T-helper 2 cell treated with Interferon-gamma antibody and Interleukin-4, amounts not matched to agents 5 μg/mL and 100 μg/mL, for 36 hours (primary cell): ENCODE results near the gene AOPEP.

ENCODE experiments used
- DNase-seq: peaks from one replicate; pipeline ENCODE4 v3.0.0; 2021; ENCODE audit warnings: low spot score
- H3K27ac Mint-ChIP-seq: one replicate; pipeline ENCODE4 v1.8.0; 2021; ENCODE audit warnings: mild to moderate bottlenecking, mixed read lengths
- H3K27me3 Mint-ChIP-seq: one replicate; pipeline ENCODE4 v1.8.0; 2021; ENCODE audit warnings: low read depth, mixed read lengths
- H3K36me3 Mint-ChIP-seq: one replicate; pipeline ENCODE4 v1.8.0; 2021; ENCODE audit warnings: low read depth, mixed read lengths
- H3K4me1 Mint-ChIP-seq: one replicate; pipeline ENCODE4 v1.8.0; 2021; ENCODE audit warnings: low read depth, mixed read lengths
- H3K4me3 Mint-ChIP-seq: one replicate; pipeline ENCODE4 v1.8.0; 2022; ENCODE audit warnings: mild to moderate bottlenecking, moderate library complexity, mixed read lengths
- H3K9me3 Mint-ChIP-seq: one replicate; pipeline ENCODE4 v1.8.0; 2021; ENCODE audit warnings: mixed read lengths

AOPEP gene

GRCh38 chr9:94800424-94801117 lies 74.1 kb downstream of the AOPEP start:
- Mint-ChIP-seq H3K9me3 (no peaks in the 10 kb centered on the region), H3K27ac (no peak overlapping the region), H3K4me3 (no peak overlapping the region), H3K36me3 (peaks cover 4% of the 10 kb centered on the region), H3K4me1 (peaks cover 18% of the 10 kb centered on the region), H3K27me3 (no peaks in the 10 kb centered on the region)
- no peak for DNase-seq

- Mint-ChIP-seq H3K27me3 (peaks cover 3% of the 10 kb centered on the region), H3K36me3 (peaks cover 4% of the 10 kb centered on the region), H3K4me3 (no peak overlapping the region), H3K4me1 (peaks cover 18% of the 10 kb centered on the region), H3K27ac (no peak overlapping the region), H3K9me3 (no peaks in the 10 kb centered on the region)
- DNase-seq = no peak
Observed at GRCh38 chr9:94801234-94801633, 74.7 kb downstream of the AOPEP start.

GRCh38 chr9:94801681-94802080 lies 75.2 kb downstream of the AOPEP start:
- Mint-ChIP-seq H3K4me3 (no peak overlapping the region), H3K27me3 (peaks cover 3% of the 10 kb centered on the region), H3K36me3 (peaks cover 4% of the 10 kb centered on the region), H3K4me1 (peaks cover 18% of the 10 kb centered on the region), H3K27ac (no peak overlapping the region), H3K9me3 (no peaks in the 10 kb centered on the region)
- no peak for DNase-seq

- Mint-ChIP-seq H3K4me3 (no peak overlapping the region), H3K9me3 (no peaks in the 10 kb centered on the region), H3K36me3 (peaks cover 4% of the 10 kb centered on the region), H3K27ac (no peak overlapping the region), H3K27me3 (peaks cover 3% of the 10 kb centered on the region), H3K4me1 (peaks cover 18% of the 10 kb centered on the region)
- DNase-seq = no peak
Observed at GRCh38 chr9:94802251-94802650, 75.8 kb downstream of the AOPEP start.

GRCh38 chr9:94802793-94803192 lies 76.3 kb downstream of the AOPEP start:
- H3K9me3 Mint-ChIP-seq = no peaks in the 10 kb centered on the region
- H3K4me3 Mint-ChIP-seq = no peak overlapping the region
- H3K27ac Mint-ChIP-seq = no peak overlapping the region
- H3K27me3 Mint-ChIP-seq = peaks cover 3% of the 10 kb centered on the region
- peaks cover 18% of the 10 kb centered on the region for H3K4me1 Mint-ChIP-seq
- DNase-seq = peak; percentile 23
- H3K36me3 Mint-ChIP-seq = peaks cover 8% of the 10 kb centered on the region

GRCh38 chr9:94804316-94804715 lies 77.8 kb downstream of the AOPEP start:
- Mint-ChIP-seq H3K9me3 (no peaks in the 10 kb centered on the region), H3K27ac (no peak overlapping the region), H3K4me1 (peaks cover 18% of the 10 kb centered on the region), H3K4me3 (no peak overlapping the region), H3K36me3 (peaks cover 8% of the 10 kb centered on the region), H3K27me3 (peaks cover 3% of the 10 kb centered on the region)
- DNase-seq = no peak

GRCh38 chr9:94805051-94805489 lies 78.6 kb downstream of the AOPEP start:
- H3K36me3 Mint-ChIP-seq = peaks cover 8% of the 10 kb centered on the region
- H3K4me1 Mint-ChIP-seq = peaks cover 18% of the 10 kb centered on the region
- no peak for DNase-seq
- no peak overlapping the region for H3K4me3 Mint-ChIP-seq
- peaks cover 3% of the 10 kb centered on the region for H3K27me3 Mint-ChIP-seq
- H3K9me3 Mint-ChIP-seq = no peaks in the 10 kb centered on the region
- no peak overlapping the region for H3K27ac Mint-ChIP-seq

- peaks cover 3% of the 10 kb centered on the region for H3K27me3 Mint-ChIP-seq
- H3K36me3 Mint-ChIP-seq = peaks cover 6% of the 10 kb centered on the region
- peaks cover 18% of the 10 kb centered on the region for H3K4me1 Mint-ChIP-seq
- H3K4me3 Mint-ChIP-seq = no peak overlapping the region
- H3K27ac Mint-ChIP-seq = no peak overlapping the region
- DNase-seq = no peak
- no peaks in the 10 kb centered on the region for H3K9me3 Mint-ChIP-seq
Observed at GRCh38 chr9:94805585-94805984, 79.1 kb downstream of the AOPEP start.

GRCh38 chr9:94806307-94806893 lies 79.9 kb downstream of the AOPEP start:
- Mint-ChIP-seq H3K27ac (no peak overlapping the region), H3K4me1 (peaks cover 18% of the 10 kb centered on the region), H3K27me3 (peaks cover 3% of the 10 kb centered on the region), H3K36me3 (peaks cover 6% of the 10 kb centered on the region), H3K9me3 (no peaks in the 10 kb centered on the region), H3K4me3 (no peak overlapping the region)
- DNase-seq = no peak

- no peak overlapping the region for H3K27ac Mint-ChIP-seq
- H3K9me3 Mint-ChIP-seq = no peaks in the 10 kb centered on the region
- H3K36me3 Mint-ChIP-seq = peaks cover 4% of the 10 kb centered on the region
- no peak for DNase-seq
- H3K4me3 Mint-ChIP-seq = no peak overlapping the region
- peaks cover 13% of the 10 kb centered on the region for H3K4me1 Mint-ChIP-seq
- H3K27me3 Mint-ChIP-seq = peaks cover 3% of the 10 kb centered on the region
Observed at GRCh38 chr9:94807556-94807955, 81.1 kb downstream of the AOPEP start.

- no peaks in the 10 kb centered on the region for H3K9me3 Mint-ChIP-seq
- H3K27me3 Mint-ChIP-seq = peaks cover 3% of the 10 kb centered on the region
- peaks cover 4% of the 10 kb centered on the region for H3K36me3 Mint-ChIP-seq
- no peak overlapping the region for H3K4me3 Mint-ChIP-seq
- DNase-seq = no peak
- H3K4me1 Mint-ChIP-seq = no peaks in the 10 kb centered on the region
- no peak overlapping the region for H3K27ac Mint-ChIP-seq
Observed at GRCh38 chr9:94808926-94809700, 82.6 kb downstream of the AOPEP start.

GRCh38 chr9:94809778-94810177 lies 83.3 kb downstream of the AOPEP start:
- no peaks in the 10 kb centered on the region for H3K9me3 Mint-ChIP-seq

GRCh38 chr9:94811074-94811473 lies 84.6 kb downstream of the AOPEP start:
- H3K27me3 Mint-ChIP-seq = peaks cover 2% of the 10 kb centered on the region
- no peak overlapping the region for H3K27ac Mint-ChIP-seq
- no peaks in the 10 kb centered on the region for H3K9me3 Mint-ChIP-seq
- H3K4me1 Mint-ChIP-seq = no peaks in the 10 kb centered on the region
- H3K4me3 Mint-ChIP-seq = no peak overlapping the region
- H3K36me3 Mint-ChIP-seq = peaks cover 4% of the 10 kb centered on the region
- no peak for DNase-seq

More at GRCh38 chr9:94809778-94810177, 83.3 kb downstream of the AOPEP start:
- Mint-ChIP-seq H3K27me3 (peaks cover 3% of the 10 kb centered on the region), H3K36me3 (peaks cover 4% of the 10 kb centered on the region), H3K4me3 (no peak overlapping the region), H3K4me1 (no peaks in the 10 kb centered on the region), H3K27ac (no peak overlapping the region)
- no peak for DNase-seq

GRCh38 chr9:94812343-94812742 lies 85.8 kb downstream of the AOPEP start:
- H3K4me3 Mint-ChIP-seq = no peak overlapping the region
- no peaks in the 10 kb centered on the region for H3K27me3 Mint-ChIP-seq
- peaks cover 3% of the 10 kb centered on the region for H3K36me3 Mint-ChIP-seq
- no peaks in the 10 kb centered on the region for H3K4me1 Mint-ChIP-seq
- no peak overlapping the region for H3K27ac Mint-ChIP-seq
- no peaks in the 10 kb centered on the region for H3K9me3 Mint-ChIP-seq
- DNase-seq = no peak
